Mammary epithelial cell (primary cell): ENCODE measurements around the gene ERVK3-1.

ENCODE experiments used
- EZH2 ChIP-seq: IDR thresholded peaks from 2 replicates; pipeline ENCODE4 v1.6.1; 2012; ENCODE audit warnings: low read length, inconsistent platforms, borderline replicate concordance
- TF ChIP-seq, protein P1 (sequence below), 2 donors: IDR thresholded peaks in 1 of 2; conservative IDR thresholded peaks in 1 of 2; 2 replicates each; pipeline ENCODE4 v1.5.1; 2011 to 2012; ENCODE audit warnings: inconsistent platforms in 2 of 2, low read length in 2 of 2, mild to moderate bottlenecking in 2 of 2, control low read depth in 1 of 2, low read depth in 1 of 2; ENCODE audit not compliant: insufficient read depth in 1 of 2; ENCODE audit errors: extremely low read depth in 1 of 2

DNA sequence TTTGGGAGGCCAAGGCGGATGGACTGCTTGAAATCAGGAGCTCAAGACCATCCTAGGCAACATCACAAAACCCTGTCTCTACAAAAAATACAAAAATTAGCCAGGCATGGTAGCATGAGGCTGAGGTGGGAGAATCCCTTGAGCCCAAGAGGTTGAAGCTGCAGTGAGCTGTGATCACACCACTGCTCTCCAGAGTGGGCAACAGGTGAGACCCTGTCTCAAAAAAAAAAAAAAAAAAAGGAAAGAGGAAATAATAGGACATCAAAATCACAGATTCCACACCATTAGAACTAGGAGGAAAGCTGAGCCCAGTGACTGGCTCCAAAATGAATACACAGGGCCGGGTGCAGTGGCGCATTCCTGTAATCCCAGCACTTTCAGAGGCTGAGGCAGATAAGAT, 29.6 kb upstream of the ERVK3-1 start:
- no peak for TF ChIP-seq EZH2
- TF ChIP-seq, protein P1, sequence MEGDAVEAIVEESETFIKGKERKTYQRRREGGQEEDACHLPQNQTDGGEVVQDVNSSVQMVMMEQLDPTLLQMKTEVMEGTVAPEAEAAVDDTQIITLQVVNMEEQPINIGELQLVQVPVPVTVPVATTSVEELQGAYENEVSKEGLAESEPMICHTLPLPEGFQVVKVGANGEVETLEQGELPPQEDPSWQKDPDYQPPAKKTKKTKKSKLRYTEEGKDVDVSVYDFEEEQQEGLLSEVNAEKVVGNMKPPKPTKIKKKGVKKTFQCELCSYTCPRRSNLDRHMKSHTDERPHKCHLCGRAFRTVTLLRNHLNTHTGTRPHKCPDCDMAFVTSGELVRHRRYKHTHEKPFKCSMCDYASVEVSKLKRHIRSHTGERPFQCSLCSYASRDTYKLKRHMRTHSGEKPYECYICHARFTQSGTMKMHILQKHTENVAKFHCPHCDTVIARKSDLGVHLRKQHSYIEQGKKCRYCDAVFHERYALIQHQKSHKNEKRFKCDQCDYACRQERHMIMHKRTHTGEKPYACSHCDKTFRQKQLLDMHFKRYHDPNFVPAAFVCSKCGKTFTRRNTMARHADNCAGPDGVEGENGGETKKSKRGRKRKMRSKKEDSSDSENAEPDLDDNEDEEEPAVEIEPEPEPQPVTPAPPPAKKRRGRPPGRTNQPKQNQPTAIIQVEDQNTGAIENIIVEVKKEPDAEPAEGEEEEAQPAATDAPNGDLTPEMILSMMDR (conservative IDR thresholded peaks at IDR 0.05 in 1 of 2, IDR thresholded peaks at IDR 0.05 in 1 of 2; ENCODE audit: extremely low read depth in 1 of 2, insufficient read depth in 1 of 2, low read depth in 1 of 2, low read length in 2 of 2), result no peak
